HG03280 (cell line): ENCODE measurements around the gene HOMER2.
"Not testable (repeated sequence)": the region's sequence is repeated elsewhere in the genome, so short reads cannot be mapped to it uniquely, and the experiment has no call there.

ENCODE experiments used
- ATAC-seq: cut with Tn5 transposase; IDR thresholded peaks from one replicate; pipeline ENCODE4 v1.9.1; 2021; ENCODE audit warnings: mild to moderate bottlenecking, moderate library complexity; ENCODE audit not compliant: unreplicated experiment

The HOMER2 gene

DNA sequence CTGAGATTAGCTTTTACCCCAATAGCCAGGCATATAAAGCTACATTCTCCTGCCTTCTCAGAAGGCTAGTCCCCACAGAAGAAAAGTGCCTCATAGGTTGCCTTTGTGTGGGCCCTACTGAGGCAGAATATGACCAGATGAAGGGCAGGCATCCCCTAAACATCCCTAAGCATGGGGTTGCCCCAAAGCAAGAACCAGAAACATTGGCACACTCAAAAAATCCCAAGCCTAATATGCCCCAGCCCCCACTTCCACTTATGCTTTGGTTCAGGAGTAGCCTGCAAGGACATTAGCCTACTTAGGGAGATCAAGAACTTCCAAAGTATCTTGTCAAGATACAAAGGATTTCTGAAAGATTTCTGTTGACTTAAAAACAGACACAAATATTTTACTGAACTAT is 113.4 kb downstream of the HOMER2 start:
- no peak for ATAC-seq

DNA sequence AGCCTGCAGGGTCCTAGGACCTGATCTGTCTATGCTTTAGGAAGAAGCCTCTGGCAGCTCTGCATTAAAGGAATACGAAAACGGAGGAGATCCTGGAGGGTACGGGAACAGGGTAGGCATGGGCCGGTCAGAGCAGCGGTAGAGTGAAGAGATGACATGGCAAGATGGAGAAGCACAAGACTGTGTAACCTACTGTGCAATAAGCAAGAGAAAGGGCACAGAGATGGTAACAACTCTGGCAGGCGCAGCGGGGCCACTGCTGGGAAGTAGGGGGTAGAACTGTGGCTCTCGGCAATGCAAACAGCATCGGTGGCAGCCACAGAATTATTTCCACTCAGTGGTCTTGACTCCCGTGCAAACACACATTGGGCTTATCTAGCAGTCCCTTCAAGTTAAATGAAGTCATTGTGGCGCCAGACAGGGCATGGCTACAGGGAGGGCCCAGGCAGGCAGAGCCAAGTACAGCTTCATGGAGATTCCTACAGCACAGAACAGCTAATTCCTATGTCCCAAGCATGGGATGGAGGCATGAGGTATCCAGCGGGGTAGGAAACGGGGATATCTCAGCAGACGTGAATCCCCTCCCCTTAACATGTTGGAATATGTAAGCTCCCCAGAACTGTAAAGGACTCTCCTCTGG is 114.3 kb downstream of the HOMER2 start:
- no peak for ATAC-seq

DNA sequence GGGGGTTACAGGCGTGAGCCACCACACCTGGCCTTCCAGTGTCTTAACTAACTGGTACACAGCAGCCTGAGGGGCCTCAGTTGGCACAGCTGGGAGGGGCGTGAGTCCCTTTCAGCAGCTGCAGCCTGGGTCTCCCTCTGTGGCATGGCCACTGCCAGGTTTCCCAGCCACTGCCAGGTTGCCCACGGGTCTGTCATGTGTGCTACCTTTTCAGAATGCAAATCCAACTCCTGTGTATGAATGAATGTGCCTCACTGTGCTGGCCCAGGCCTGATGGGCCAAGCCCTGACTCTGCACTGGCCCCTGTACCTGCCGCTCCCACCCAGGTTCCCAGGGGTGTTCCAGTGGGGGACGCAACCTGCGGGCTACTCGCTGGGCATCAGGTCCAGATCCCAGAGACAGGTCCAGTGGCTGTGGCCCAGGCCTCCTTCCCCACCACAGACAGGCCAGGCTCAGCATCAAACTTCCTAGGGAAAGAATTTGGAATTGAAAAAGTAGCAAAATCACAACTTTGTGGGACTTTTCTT is 117.1 kb downstream of the HOMER2 start:
- no peak for ATAC-seq

DNA sequence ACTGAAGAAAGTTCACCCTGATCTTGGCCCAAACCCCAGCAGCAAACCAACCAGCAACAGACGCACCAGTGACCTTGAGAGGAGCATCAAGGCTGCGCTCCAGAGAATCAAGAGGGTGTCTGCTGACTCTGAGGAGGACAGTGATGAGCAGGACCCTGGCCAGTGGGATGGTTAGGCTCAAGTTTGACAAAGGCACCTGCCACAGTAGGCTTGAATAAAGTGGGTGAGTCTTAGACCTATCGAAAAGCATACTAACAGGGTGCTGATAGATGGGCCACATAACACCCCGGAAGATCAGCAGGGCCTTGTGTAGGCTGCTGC is 119.2 kb downstream of the HOMER2 start:
- no peak for ATAC-seq

DNA sequence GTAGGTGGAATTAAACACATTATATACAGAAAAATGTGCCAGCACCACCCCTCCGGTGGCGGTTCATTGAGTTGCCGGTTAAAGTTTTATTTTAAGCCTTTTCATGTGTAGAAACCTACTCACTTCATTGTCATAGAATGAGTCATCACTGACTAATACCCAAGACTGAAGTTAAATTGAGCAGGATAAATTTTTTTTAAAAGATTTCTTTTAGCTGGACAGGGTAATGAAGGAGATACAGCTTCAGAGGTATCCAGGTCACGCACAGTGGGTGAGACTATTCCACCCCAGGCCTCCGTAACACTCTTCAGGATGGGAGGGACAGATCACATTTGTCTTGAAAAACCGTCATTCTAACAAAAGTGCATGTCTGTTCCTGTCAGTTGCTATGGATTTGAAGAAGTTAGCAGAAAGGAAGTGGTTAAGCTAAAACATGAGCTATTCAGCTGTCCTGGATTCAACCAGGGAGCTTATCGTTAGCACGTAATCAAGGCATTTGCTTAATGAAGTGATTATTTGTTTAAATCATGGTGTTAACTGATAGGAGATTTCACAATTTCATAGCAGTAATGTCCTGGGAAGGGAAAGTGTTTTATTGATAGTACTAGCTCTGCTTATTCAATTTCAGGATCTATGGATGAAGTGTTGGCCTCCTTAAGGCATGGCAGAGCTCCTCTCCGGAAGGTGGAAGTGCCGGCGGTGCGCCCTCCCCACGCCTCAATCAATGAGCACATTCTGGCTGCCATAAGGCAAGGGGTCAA is 119.7 kb downstream of the HOMER2 start:
- ATAC-seq: peak; percentile 74

DNA sequence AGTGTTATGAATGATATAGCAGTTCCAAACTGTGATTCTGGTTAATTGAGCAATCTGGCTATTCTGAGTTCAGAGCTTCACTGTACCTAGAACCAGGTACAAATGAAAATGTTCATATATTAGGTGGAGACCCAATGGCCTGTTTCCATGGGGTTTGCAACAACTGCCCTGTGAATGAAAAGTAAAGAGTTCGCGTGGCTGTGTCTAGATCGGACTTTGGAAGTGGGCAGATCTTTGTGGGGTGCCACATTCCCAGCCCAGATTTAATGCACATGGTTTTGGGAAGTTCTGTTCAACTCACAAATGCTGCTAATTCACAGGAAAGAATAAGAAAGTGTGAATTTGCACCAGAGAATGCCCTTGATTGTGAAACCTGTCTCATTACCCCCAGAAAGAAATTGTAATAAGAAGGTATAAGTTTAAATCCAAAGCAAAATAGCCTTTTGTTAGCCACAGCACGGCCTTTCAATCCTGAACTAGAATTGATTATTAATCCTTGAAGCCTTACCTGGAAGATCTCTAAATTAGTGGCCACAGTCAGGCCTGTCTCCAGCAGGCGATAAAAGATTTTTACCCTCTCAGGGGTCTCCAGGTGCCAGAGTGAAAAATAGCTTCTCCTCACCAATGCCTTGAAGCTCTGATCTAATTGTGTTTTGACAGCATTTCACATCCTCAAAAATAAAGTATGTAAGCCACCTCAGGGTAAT is 120.5 kb downstream of the HOMER2 start:
- no peak for ATAC-seq

DNA sequence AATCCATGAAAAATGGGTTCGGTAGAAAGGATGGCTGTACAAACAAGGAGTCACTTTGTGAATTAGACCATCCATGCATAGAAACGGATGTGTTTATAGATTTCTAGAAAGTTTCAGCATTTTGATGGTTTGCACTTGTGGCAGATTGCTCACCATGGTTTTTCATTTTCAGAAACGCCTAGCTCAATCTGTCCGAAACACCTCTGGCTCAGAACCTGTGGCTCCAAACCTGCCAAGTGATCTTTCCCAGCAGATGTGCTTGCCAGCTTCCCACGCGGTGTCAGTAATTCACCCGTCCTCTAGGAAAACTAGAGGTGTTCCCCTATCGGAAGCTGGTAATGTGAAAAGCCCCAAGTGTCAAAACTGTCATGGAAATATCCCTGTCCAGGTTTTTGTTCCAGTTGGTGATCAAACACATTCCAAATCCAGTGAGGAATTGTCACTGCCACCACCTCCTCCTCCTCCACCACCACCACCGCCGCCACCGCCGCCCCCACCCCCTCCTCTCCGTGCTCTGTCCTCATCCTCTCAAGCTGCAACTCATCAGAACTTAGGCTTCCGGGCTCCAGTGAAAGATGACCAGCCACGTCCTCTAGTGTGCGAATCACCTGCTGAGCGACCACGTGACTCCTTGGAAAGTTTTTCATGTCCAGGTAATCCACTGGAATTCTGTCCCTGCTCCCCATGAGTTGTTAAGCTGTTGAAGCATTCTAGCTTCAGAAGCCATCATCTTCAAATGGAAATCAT is 121.9 kb downstream of the HOMER2 start:
- ATAC-seq: no peak

DNA sequence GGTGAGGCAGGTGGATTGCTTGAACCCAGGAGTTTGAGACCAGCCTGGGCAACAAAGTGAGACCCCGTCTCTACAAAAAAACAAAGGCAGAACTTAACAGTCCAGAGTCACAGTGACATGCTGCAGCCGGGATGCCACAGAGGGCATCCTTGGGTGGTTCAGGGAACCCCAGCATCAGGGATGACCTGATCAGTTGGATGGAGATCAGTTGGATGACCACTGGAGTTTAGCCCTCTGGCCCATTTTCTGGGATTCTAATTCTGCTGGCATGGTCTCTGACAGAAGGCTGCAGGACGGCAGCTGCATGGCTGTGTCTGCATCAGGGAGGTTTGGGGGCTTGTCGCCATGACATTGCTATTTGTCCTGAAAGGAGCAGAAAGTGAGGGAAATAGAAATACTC is 123.3 kb downstream of the HOMER2 start:
- ATAC-seq: no peak

DNA sequence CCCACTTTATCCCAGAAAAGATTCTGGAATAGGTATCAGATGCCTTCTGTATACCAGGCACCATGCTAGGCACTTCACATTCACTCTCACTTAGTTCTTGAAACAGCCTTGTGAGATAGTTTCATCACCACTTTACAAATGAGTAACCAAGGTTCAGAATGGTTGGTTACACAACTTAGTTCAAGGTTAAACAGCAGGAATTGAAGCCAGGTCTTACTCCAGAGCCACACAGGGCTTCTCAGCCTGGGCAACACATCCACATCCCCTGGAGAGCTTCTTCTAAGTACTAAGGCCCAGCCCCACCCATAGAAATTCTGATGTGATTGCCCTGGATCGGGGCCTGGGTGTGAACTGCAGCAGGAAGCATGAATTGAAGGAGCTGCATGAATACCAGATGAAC is 124.4 kb downstream of the HOMER2 start:
- ATAC-seq: no peak

DNA sequence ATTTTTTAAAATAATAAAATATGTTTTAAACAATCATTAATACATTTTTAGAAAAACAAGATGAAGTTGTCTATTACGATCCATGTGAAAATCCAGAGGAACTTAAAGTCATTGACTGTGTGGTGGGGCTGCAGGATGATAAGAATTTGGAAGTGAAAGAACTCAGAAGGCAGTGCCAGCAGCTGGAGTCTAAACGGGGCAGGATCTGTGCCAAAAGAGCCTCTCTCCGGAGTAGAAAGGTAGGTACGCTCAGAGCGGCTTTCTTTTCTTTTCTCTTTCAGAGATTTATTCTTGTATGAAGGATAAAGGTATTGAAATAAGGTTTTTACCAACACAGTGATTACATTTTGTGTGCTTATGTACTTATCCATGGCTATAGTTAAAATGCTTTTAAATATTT is 129.5 kb downstream of the HOMER2 start:
- ATAC-seq: no peak

DNA sequence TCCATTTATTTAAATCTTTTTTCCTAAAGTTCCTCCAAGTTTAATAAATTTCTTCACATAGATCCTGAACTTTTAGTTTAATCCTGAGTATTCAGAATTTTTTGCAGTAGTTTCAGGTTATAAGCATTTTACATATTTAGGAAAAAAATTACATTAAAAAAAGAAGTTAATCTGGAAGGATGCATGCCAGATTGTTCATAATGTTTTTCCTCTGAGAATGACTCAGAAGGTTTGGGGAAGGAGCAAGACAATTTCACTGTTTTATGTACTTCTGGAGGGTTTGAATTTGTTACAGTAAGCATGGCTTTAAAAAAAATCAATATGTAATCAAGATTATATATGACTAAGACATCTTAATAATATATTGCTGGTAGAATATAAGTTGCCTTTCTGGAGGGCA is 130.7 kb downstream of the HOMER2 start:
- not testable (repeated sequence) for ATAC-seq

DNA sequence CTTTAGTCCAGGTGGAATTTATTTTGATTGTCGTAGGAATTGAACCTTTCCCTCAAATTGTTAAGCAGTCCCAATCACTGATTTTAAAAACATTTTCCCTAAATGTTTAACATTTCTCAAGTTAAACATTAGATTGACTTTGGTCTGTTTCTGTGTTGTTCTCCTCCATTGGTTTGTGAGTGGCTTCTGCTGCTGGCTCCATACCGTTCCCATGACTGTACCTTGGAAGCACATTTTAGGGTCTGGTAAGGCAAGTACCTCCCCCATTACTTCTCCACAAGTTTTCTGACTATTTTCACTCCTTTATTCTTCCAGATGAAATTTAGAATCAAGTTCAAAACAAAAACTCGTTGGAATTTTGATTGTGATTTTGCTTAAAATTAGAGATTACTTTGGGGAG is 131.1 kb downstream of the HOMER2 start:
- not testable (repeated sequence) for ATAC-seq

DNA sequence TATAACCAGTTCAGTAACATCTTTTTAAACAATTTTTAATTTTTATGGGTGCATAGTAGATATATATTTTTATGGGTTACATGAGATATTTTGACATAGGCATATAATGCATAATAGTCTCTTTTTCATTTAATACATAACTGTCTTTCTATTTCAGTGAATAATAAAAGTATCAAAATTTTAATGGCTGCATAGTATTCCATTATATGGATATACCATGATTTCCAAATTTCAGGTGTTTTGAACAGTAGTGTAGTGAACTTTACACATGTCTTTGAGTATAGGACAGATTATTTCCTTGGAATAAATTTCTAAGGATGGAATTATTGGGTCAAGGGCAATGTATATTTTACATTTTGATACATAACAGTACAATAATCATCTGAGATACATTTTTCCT is 132.4 kb downstream of the HOMER2 start:
- ATAC-seq: no peak

DNA sequence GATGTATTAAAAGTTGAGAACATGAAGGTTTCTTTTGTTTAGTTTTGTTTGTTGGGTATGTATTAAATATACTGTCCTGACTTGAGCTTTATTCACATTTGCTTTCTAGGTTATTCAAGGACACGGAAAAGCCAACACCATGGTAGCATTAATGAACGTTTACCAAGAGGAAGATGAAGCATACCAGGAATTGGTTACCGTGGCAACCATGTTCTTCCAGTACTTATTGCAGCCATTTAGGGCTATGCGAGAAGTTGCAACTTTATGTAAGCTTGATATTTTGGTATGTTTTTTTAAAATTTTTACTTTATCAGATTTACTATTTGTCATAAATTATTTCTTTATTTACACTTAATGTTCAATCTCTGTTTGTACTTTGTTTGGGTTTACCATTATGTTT is 139.5 kb downstream of the HOMER2 start:
- ATAC-seq: no peak

DNA sequence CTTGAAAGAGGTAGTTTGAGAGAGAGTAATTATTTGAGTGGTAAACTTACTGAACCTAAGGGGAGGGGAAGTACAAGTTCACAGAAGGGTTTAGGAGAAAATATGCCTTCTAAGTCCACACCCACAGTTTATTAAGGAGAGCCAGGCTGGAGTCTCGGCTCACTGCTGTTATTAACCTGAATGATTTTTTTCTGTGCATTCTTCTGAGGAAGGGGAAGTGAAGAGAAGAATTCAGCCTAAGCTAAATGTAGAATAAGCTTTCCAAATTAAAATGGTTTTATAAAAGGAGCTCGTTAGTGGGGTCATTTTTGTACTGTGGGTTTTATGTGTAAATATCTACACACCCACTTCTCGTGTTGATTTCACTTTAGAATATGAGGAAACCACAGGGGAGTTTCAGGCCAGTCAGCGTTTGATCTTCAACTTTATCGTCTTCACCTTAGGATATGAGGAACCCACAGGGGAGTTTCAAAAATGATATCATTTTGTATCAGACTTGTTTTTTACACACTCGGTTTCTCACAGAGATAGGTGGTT is 141.6 kb downstream of the HOMER2 start:
- ATAC-seq: no peak

DNA sequence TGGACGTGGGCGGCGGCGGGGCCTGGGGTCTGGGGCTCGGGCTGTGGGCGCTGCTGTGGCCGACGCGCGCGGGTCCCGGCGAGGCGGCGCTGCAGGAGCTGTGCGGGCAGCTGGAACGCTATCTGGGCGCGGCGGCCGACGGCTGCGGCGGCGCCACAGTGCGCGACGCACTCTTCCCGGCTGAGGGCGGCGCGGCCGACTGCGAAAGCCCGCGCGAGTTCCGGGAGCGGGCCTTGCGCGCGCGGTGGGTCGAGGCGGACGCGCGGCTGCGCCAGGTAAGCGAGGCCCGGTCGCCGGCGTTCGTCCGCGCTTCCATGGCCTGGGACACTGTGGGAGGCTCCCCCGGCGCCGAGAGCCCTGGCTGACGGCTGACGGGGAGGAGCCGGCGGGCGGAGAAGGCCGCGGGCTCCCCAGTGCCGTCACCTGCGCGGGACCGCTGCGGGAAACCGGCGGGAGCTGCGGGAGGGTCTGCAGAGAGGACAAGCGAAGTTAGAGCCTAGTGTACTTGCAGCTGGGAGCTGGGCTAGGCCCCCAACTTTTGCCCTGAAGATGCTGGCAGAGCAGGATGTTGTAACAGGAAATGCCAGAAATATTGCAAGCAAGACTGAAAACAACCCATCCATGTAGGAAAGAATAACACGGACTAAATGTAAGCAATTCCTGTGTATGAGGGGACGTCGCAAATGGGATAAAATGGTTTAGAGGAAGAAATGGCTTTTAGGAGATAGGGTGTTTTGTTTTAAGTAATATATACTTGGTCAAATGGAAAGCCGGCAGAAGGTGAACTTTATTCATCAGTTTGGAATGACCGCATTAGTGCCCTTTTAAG is 142.2 kb downstream of the HOMER2 start:
- ATAC-seq: peak; percentile 27

DNA sequence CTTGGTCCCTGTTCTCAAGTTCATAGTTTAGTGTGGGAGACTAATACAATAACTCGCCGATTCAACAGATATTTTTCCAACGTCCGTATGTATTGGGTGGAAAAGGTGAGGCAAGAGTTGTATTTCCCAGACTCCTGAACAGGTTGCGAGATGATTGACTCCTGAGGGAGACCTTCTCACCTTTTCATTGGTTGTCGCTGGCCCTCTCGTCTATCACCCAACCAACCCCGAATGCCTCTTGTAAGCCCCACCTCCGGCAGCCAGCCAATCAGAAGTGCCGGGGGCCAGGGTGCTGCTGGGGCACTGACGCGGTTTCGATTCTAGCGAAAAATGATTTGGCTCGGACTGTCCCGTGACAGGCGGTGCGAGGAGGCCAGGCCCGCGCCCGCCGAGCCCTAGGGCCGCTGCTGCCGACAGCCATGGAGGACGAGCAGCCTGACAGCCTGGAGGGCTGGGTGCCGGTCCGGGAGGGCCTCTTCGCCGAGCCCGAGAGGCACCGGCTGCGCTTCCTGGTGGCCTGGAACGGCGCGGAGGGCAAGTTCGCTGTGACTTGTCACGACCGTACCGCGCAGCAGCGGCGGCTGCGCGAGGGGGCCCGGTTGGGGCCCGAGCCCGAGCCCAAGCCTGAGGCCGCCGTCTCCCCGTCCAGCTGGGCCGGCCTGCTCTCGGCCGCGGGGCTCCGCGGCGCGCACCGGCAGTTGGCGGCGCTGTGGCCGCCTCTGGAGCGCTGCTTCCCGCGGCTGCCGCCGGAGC is 143.0 kb downstream of the HOMER2 start, which contains the start of gene WHAMM:
Gene WHAMM (plus strand): TSS at position 321 of the 753 bp plus-strand sequence. CDS start 99 bp downstream, at position 420.
- ATAC-seq: peak; percentile 89

DNA sequence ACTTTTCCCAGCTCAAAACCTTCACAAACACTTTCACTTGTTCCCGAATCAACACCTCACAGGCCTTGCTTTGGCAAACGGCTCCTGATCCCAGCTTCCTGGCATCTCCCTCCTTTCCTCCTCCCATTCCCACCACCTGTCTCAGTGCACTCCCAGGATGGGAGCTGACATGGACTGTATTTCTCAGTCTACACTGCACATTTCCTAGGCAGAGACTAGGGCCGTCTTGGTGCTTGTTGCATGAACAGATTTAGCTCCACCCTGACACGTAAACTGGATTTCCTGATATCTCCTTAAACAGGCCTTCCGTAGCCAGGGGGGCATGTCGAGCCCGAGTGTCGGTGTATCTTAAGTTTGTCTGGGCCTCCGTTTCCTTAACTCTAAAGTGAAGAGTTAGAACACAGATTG is 143.9 kb downstream of the HOMER2 start:
- no peak for ATAC-seq

DNA sequence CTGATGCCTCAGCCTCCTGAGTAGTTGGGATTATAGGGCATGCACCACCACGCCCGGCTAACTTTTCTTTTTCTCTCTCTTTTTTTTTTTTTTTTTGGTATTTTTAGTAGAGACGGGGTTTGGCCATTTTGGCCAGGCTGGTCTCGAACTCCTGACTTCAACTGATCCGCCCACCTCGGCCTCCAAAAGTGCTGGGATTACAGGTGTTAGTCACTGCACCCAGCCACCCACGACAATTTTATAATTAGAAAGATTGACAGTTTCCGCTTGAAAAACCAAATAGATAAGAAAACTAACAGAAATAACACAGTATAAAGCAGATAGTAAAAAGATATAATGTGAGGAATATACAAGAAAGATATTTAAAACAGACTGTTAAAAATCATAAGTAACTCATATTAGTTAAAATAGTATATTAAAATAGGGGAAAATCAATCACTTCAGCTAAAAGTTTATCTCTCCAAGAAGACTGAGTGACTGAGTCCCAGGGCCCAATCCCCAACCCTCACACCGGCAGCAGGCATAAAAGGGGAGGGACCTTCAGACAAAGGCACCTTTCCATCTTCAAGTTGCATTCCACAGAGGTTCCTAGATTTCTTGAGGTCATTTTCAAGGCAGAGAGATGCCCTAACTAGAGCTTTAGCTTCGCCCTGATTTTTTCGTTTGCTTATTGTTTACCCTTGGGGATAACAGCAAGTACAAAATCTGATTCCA is 144.4 kb downstream of the HOMER2 start:
- no peak for ATAC-seq
